HepG2 (cell line): ENCODE results near the gene IRF3. TPM values are rescaled to one million over a fixed set of nuclear protein-coding genes. Genes with fewer than 3 reads are reported as not detected.

Experiments used
- AHR ChIP-seq: IDR thresholded peaks from 2 replicates; pipeline ENCODE4 v1.6.1; 2018; ENCODE audit warnings: missing genetic modification reagents, missing compliant biosample characterization
- DR1 ChIP-seq: sonication (generic); formaldehyde crosslinking; IDR thresholded peaks from 2 replicates; pipeline ENCODE4 v1.8.0; 2021; ENCODE audit warnings: mild to moderate bottlenecking, missing genetic modification reagents, inconsistent platforms
- JDP2 ChIP-seq: sonication (generic); formaldehyde crosslinking; IDR thresholded peaks from 2 replicates; pipeline ENCODE4 v1.8.1; 2022; ENCODE audit warnings: missing genetic modification reagents, borderline replicate concordance
- KAT2B ChIP-seq: fragments of 150-350 bp; IDR thresholded peaks from 2 replicates; pipeline ENCODE4 v1.6.1; 2014; ENCODE audit warnings: low read depth, low read length, borderline replicate concordance
- KDM1A ChIP-seq: IDR thresholded peaks from 2 replicates; pipeline ENCODE4 v1.6.1; 2016; ENCODE audit warnings: missing compliant biosample characterization
- NFATC3 ChIP-seq: sonication (generic); formaldehyde crosslinking; IDR thresholded peaks from 2 replicates; pipeline ENCODE4 v1.5.1; 2020; ENCODE audit warnings: mild to moderate bottlenecking, missing genetic modification reagents
- SMAD3 ChIP-seq: sonication (generic); formaldehyde crosslinking; IDR thresholded peaks from 2 replicates; pipeline ENCODE4 v1.4.0; 2020; ENCODE audit warnings: missing genetic modification reagents
- SNRNP70 ChIP-seq: fragments of 200-400 bp; formaldehyde crosslinking; IDR thresholded peaks from 2 replicates; pipeline ENCODE4 v1.6.1; 2017; ENCODE audit warnings: mild to moderate bottlenecking, low read depth, low read length, moderate library complexity
- TBX3 ChIP-seq: fragments of 450-650 bp; IDR thresholded peaks from 2 replicates; pipeline ENCODE4 v1.6.1; 2017; ENCODE audit warnings: antibody characterized with exemption, mild to moderate bottlenecking, inconsistent platforms, borderline replicate concordance
- ZBTB1 ChIP-seq: sonication (generic); formaldehyde crosslinking; IDR thresholded peaks from 2 replicates; pipeline ENCODE4 v1.4.0; 2020; ENCODE audit warnings: missing genetic modification reagents, borderline replicate concordance
- ZNF225 ChIP-seq: sonication (generic); formaldehyde crosslinking; IDR thresholded peaks from 2 replicates; pipeline ENCODE4 v1.4.0; 2020; ENCODE audit warnings: mild to moderate bottlenecking, missing genetic modification reagents
- ZNF343 ChIP-seq: sonication (generic); formaldehyde crosslinking; IDR thresholded peaks from 2 replicates; pipeline ENCODE4 v1.4.0; 2020; ENCODE audit warnings: mild to moderate bottlenecking, missing genetic modification reagents
- ZNF678 ChIP-seq: sonication (generic); formaldehyde crosslinking; IDR thresholded peaks from 2 replicates; pipeline ENCODE4 v1.4.0; 2020; ENCODE audit warnings: mild to moderate bottlenecking, missing genetic modification reagents
- polyA plus RNA-seq, 8 experiments: library from polyadenylated mRNA; depleted of rRNA in 3 of 8; stranded (reverse) in 7 of 8; unstranded in 1 of 8; fragments of >200 nt; fragmentation: Illumina TruSeq in 4 of 8; extraction: Trizol in 4 of 8; gene quantifications; 2 replicates each; pipeline versions ENCODE4 v1.2.1 to v1.2.3, GENCODE V29; 2011 to 2016; ENCODE audit warnings: low read depth in 4 of 8, missing spikeins in 1 of 8, mixed read lengths in 1 of 8; ENCODE audit not compliant: insufficient read depth in 1 of 8
- total RNA-seq, 5 experiments: library from RNA; depleted of rRNA; stranded (reverse); fragments of >200 nt; fragmentation: Illumina TruSeq; extraction: Trizol; gene quantifications; 2 replicates each; pipeline ENCODE4 v1.2.3, GENCODE V29; 2016; ENCODE audit warnings: low read depth in 1 of 5
- TF ChIP-seq, protein P1 (sequence below): sonication (generic); formaldehyde crosslinking; IDR thresholded peaks from 2 replicates; pipeline ENCODE4 v1.4.0; 2020; ENCODE audit warnings: missing genetic modification reagents, low read depth, mild to moderate bottlenecking, borderline replicate concordance
- TF ChIP-seq, protein P2 (sequence below): sonication (generic); formaldehyde crosslinking; IDR thresholded peaks from 2 replicates; pipeline ENCODE4 v1.8.1; 2023; ENCODE audit warnings: missing genetic modification reagents, inconsistent platforms, borderline replicate concordance
- TF ChIP-seq, protein P3 (sequence below): sonication (generic); formaldehyde crosslinking; IDR thresholded peaks from 2 replicates; pipeline ENCODE4 v1.5.1; 2020; ENCODE audit warnings: missing genetic modification reagents, mild to moderate bottlenecking, borderline replicate concordance
- TF ChIP-seq, protein P4 (sequence below): sonication (generic); formaldehyde crosslinking; IDR thresholded peaks from 2 replicates; pipeline ENCODE4 v1.5.0; 2020; ENCODE audit warnings: mild to moderate bottlenecking, missing genetic modification reagents
- TF ChIP-seq, protein P5 (sequence below): sonication (generic); formaldehyde crosslinking; IDR thresholded peaks from 2 replicates; pipeline ENCODE4 v1.8.0; 2022; ENCODE audit warnings: missing genetic modification reagents, mild to moderate bottlenecking, borderline replicate concordance
- TF ChIP-seq, protein P6 (sequence below): IDR thresholded peaks from 2 replicates; pipeline ENCODE4 v1.6.1; 2016; ENCODE audit warnings: missing compliant biosample characterization, missing genetic modification reagents, borderline replicate concordance
- TF ChIP-seq, protein P7 (sequence below): sonication (generic); formaldehyde crosslinking; IDR thresholded peaks from 2 replicates; pipeline ENCODE4 v1.8.0; 2022; ENCODE audit warnings: missing genetic modification reagents, low read depth, mild to moderate bottlenecking, borderline replicate concordance

The IRF3 gene
- total and polyA plus RNA-seq, 2 of the 13 experiments (the other 11 are each of a cell fraction or from before 2014, with no cell fraction given) = 61.9 to 65.5 TPM

DNA sequence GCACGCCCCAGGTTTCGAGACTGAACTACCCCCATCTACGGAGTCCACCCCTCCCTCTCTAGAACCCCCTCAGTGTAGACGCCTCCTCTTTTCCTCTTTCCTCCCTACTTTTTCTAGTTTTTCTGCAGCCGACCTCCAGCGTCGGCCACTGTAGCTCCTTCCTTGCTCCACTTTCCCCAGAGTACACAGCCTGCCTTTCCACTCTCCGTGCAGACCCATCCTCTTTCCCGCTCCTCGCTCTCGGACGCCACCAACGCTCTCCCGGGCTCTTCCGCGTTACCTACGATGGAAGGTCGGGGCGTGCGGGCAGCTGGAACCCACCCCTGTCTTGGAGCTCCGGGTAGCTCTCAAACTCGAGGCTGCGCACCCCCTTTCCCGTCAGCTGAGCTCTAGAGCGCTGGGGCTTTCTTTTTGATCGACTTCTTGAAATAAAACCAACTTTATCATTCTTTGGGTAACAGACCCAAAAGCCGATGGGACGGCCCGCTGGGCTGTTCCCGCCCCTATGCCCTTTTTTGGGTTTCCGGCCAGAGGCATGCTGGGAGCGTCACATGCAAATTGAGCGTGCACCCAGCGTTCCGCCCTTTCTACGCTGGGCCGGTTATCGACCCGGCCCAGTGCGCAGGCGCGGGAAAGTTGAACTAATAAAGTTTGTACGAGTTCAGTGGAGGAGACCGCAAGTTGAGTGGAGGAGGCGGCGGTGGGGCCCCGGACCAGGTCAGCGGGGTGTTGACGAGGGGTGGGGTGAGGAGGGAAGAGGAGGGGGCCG is at the start of gene IRF3, which contains the start of gene BCL2L12 (continued):
- TF ChIP-seq, protein P1, sequence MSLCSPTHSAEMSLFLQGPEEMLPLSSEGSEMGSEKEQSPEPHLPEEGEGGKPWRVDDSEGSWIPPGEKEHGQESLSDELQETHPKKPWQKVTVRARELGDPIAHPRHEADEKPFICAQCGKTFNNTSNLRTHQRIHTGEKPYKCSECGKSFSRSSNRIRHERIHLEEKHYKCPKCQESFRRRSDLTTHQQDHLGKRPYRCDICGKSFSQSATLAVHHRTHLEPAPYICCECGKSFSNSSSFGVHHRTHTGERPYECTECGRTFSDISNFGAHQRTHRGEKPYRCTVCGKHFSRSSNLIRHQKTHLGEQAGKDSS (CRISPR knock-in tag) = no peak
- TF ChIP-seq SNRNP70 (no peak), TBX3 (no peak), ZNF343 (0 out of 2 replicates have a peak, but pooled peaks have one; percentile 42), NFATC3 (CRISPR knock-in tag) (no peak; the same call in 1 of the 2 replicates), KDM1A (CRISPR knock-in tag) (no peak), JDP2 (CRISPR knock-in tag) (no peak), ZNF678 (CRISPR knock-in tag) (no peak), ZBTB1 (CRISPR knock-in tag) (no peak), SMAD3 (CRISPR knock-in tag) (peak; percentile 29; the same call in 1 of the 2 replicates), AHR (CRISPR knock-in tag) (no peak), ZNF225 (no peak), DR1 (no peak; the same call in 1 of the 2 replicates), KAT2B (peak; percentile 78)
- TF ChIP-seq, protein P2, sequence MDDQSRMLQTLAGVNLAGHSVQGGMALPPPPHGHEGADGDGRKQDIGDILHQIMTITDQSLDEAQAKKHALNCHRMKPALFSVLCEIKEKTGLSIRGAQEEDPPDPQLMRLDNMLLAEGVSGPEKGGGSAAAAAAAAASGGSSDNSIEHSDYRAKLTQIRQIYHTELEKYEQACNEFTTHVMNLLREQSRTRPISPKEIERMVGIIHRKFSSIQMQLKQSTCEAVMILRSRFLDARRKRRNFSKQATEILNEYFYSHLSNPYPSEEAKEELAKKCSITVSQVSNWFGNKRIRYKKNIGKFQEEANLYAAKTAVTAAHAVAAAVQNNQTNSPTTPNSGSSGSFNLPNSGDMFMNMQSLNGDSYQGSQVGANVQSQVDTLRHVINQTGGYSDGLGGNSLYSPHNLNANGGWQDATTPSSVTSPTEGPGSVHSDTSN (CRISPR knock-in tag) = no peak
- TF ChIP-seq, protein P3, sequence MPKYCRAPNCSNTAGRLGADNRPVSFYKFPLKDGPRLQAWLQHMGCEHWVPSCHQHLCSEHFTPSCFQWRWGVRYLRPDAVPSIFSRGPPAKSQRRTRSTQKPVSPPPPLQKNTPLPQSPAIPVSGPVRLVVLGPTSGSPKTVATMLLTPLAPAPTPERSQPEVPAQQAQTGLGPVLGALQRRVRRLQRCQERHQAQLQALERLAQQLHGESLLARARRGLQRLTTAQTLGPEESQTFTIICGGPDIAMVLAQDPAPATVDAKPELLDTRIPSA (CRISPR knock-in tag) = no peak
- TF ChIP-seq, protein P4, sequence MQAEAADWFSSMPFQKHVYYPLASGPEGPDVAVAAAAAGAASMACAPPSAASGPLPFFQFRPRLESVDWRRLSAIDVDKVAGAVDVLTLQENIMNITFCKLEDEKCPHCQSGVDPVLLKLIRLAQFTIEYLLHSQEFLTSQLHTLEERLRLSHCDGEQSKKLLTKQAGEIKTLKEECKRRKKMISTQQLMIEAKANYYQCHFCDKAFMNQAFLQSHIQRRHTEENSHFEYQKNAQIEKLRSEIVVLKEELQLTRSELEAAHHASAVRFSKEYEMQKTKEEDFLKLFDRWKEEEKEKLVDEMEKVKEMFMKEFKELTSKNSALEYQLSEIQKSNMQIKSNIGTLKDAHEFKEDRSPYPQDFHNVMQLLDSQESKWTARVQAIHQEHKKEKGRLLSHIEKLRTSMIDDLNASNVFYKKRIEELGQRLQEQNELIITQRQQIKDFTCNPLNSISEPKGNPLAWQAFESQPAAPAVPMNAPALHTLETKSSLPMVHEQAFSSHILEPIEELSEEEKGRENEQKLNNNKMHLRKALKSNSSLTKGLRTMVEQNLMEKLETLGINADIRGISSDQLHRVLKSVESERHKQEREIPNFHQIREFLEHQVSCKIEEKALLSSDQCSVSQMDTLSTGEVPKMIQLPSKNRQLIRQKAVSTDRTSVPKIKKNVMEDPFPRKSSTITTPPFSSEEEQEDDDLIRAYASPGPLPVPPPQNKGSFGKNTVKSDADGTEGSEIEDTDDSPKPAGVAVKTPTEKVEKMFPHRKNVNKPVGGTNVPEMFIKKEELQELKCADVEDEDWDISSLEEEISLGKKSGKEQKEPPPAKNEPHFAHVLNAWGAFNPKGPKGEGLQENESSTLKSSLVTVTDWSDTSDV (CRISPR knock-in tag) = no peak
- TF ChIP-seq, protein P5, sequence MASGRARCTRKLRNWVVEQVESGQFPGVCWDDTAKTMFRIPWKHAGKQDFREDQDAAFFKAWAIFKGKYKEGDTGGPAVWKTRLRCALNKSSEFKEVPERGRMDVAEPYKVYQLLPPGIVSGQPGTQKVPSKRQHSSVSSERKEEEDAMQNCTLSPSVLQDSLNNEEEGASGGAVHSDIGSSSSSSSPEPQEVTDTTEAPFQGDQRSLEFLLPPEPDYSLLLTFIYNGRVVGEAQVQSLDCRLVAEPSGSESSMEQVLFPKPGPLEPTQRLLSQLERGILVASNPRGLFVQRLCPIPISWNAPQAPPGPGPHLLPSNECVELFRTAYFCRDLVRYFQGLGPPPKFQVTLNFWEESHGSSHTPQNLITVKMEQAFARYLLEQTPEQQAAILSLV = no peak
- TF ChIP-seq, protein P6, sequence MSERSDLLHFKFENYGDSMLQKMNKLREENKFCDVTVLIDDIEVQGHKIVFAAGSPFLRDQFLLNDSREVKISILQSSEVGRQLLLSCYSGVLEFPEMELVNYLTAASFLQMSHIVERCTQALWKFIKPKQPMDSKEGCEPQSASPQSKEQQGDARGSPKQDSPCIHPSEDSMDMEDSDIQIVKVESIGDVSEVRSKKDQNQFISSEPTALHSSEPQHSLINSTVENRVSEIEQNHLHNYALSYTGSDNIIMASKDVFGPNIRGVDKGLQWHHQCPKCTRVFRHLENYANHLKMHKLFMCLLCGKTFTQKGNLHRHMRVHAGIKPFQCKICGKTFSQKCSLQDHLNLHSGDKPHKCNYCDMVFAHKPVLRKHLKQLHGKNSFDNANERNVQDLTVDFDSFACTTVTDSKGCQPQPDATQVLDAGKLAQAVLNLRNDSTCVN (CRISPR knock-in tag) = no peak; the same call in 1 of the 2 replicates
- TF ChIP-seq, protein P7, sequence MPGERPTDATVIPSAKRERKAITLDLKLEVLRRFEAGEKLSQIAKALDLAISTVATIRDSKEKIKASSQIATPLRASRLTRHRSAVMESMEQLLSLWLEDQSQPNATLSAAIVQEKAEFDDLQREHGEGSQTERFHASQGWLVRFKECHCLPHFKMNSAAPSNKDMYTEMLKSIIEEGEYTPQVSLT (CRISPR knock-in tag) = no peak
